Endothelial cell of umbilical vein (primary cell): ENCODE measurements around the gene OSBPL8. TPM values are rescaled to one million over a fixed set of nuclear protein-coding genes. Genes with fewer than 3 reads are reported as not detected.

Source experiments
- BruUV-seq: library from RNA; stranded (reverse); fragments of 400-500 nt; replicated peaks from 2 replicates; lab custom pipeline; 2021; lab: Mats Ljungman, UMichigan
- CTCF ChIA-PET: fragments of 300-600, 350-600 bp; sonication (Branson Sonifier 250); formaldehyde crosslinking; loops from one replicate; lab custom pipeline; 2021; ENCODE audit warnings: antibody characterized with exemption, inconsistent platforms; lab: Charles Lee
- POLR2A ChIA-PET: fragments of 300-600, 350-600 bp; sonication (Branson Sonifier 250); formaldehyde crosslinking; loops from one replicate; lab custom pipeline; 2021; ENCODE audit warnings: antibody characterized with exemption, inconsistent platforms; lab: Charles Lee
- DNase-seq: peaks from one replicate; pipeline ENCODE4 v3.0.0-alpha.2; 2011; ENCODE audit warnings: low read depth, low spot score
- FAIRE-seq: peaks from 2 replicates; lab custom pipeline; 2011; peaks lifted over from hg19 to GRCh38; lab: Jason Lieb, UNC
- H2AFZ ChIP-seq: 2 replicates; pipeline ENCODE4 v1.6.0; 2012; ENCODE audit warnings: low read depth, low read length, control low read depth, inconsistent platforms
- H3K27ac ChIP-seq: 2 replicates; pipeline ENCODE4 v1.5.1; 2011; ENCODE audit warnings: low read depth, mild to moderate bottlenecking, control low read depth, low read length, moderate library complexity; ENCODE audit not compliant: insufficient read depth
- H3K27me3 ChIP-seq, 2 experiments: 2 replicates each; pipeline versions ENCODE4 v1.6.0 to v1.6.1; 2011; ENCODE audit warnings: low read length in 2 of 2, mixed read lengths in 1 of 2; ENCODE audit not compliant: control insufficient read depth in 2 of 2, insufficient read depth in 2 of 2
- H3K36me3 ChIP-seq, 2 experiments: 2 replicates in 1 of 2; 3 replicates in 1 of 2; pipeline ENCODE4 v1.5.1; 2011; ENCODE audit warnings: low read length in 2 of 2, mild to moderate bottlenecking in 1 of 2, moderate library complexity in 1 of 2; ENCODE audit not compliant: control insufficient read depth in 2 of 2, insufficient read depth in 2 of 2; ENCODE audit errors: extremely low read depth in 1 of 2
- H3K4me1 ChIP-seq: 3 replicates; pipeline ENCODE4 v1.5.1; 2011; ENCODE audit warnings: mild to moderate bottlenecking, low read length; ENCODE audit not compliant: control insufficient read depth, insufficient read depth; ENCODE audit errors: extremely low read depth
- H3K4me2 ChIP-seq: 2 replicates; pipeline ENCODE4 v1.6.1; 2011; ENCODE audit warnings: low read length, control low read depth, mixed read lengths; ENCODE audit not compliant: insufficient read depth
- H3K4me3 ChIP-seq, 3 experiments: fragments of 200-600 bp in 1 of 3; sonication (generic), shearing (Covaris generic) in 1 of 3; replicated peaks in 1 of 3; 2 replicates each; pipeline ENCODE4 v1.5.1; 2011 to 2016; ENCODE audit warnings: control low read depth in 3 of 3, low read length in 3 of 3, mild to moderate bottlenecking in 2 of 3, inconsistent platforms in 1 of 3, low read depth in 1 of 3, moderate library complexity in 1 of 3; ENCODE audit not compliant: insufficient read depth in 1 of 3
- H3K79me2 ChIP-seq: 2 replicates; pipeline ENCODE4 v1.6.0; 2012; ENCODE audit warnings: low read length, inconsistent platforms; ENCODE audit not compliant: control insufficient read depth, insufficient read depth
- H3K9ac ChIP-seq: replicated peaks from 2 replicates; pipeline ENCODE3; 2011; ENCODE audit warnings: low read length, control low read depth; ENCODE audit not compliant: insufficient read depth; ENCODE audit errors: extremely low read depth
- H3K9me1 ChIP-seq: replicated peaks from 3 replicates; pipeline ENCODE4 v1.6.0; 2011; ENCODE audit warnings: mild to moderate bottlenecking, low read length; ENCODE audit not compliant: control insufficient read depth, insufficient read depth; ENCODE audit errors: extremely low read depth
- H3K9me3 ChIP-seq: replicated peaks from 2 replicates; pipeline ENCODE4 v1.5.1; 2012; ENCODE audit warnings: low read length, inconsistent platforms; ENCODE audit not compliant: control insufficient read depth, insufficient read depth
- H4K20me1 ChIP-seq: replicated peaks from 2 replicates; pipeline ENCODE3; 2011; ENCODE audit warnings: mild to moderate bottlenecking, low read length; ENCODE audit not compliant: control insufficient read depth, insufficient read depth; ENCODE audit errors: extremely low read depth
- CTCF ChIP-seq, 2 donors: IDR thresholded peaks; 1 replicate in 1 of 2; 2 replicates in 1 of 2; pipeline ENCODE4 v1.5.1; 2011; ENCODE audit warnings: low read length in 2 of 2, mild to moderate bottlenecking in 2 of 2, moderate library complexity in 2 of 2, control low read depth in 1 of 2, inconsistent platforms in 1 of 2, low read depth in 1 of 2; ENCODE audit not compliant: insufficient read depth in 1 of 2; ENCODE audit errors: extremely low read depth in 1 of 2
- EZH2 ChIP-seq: IDR thresholded peaks from 2 replicates; pipeline ENCODE4 v1.6.1; 2012; ENCODE audit warnings: borderline replicate concordance, low read depth, mild to moderate bottlenecking, moderate library complexity, low read length, inconsistent platforms; ENCODE audit not compliant: severe bottlenecking
- FOS ChIP-seq: IDR thresholded peaks from 2 replicates; pipeline ENCODE4 v1.6.1; 2011; ENCODE audit warnings: mild to moderate bottlenecking, low read length, moderate library complexity, borderline replicate concordance; ENCODE audit not compliant: insufficient read depth
- GATA2 ChIP-seq: IDR thresholded peaks from 2 replicates; pipeline ENCODE4 v1.7.0; 2011; ENCODE audit warnings: low read depth, mild to moderate bottlenecking, moderate library complexity, mixed read lengths, low read length; ENCODE audit not compliant: insufficient read length, insufficient read depth
- JUN ChIP-seq: IDR thresholded peaks from 2 replicates; pipeline ENCODE4 v1.6.1; 2011; ENCODE audit warnings: borderline replicate concordance, low read depth; ENCODE audit not compliant: insufficient read length, insufficient read depth
- MAX ChIP-seq: IDR thresholded peaks from 2 replicates; pipeline ENCODE4 v1.6.1; 2011; ENCODE audit not compliant: insufficient read depth, insufficient read length
- MYC ChIP-seq: IDR thresholded peaks from one replicate; pipeline ENCODE4 v1.6.1; 2011; ENCODE audit warnings: mild to moderate bottlenecking, low read depth, low read length
- POLR2A ChIP-seq: IDR thresholded peaks from 2 replicates; pipeline ENCODE4 v1.6.1; 2012; ENCODE audit warnings: low read depth, mild to moderate bottlenecking, control low read depth, low read length
- POLR2AphosphoS5 ChIP-seq: IDR thresholded peaks from 2 replicates; pipeline ENCODE4 v1.6.1; 2012; ENCODE audit warnings: low read depth, mild to moderate bottlenecking, control low read depth, low read length, moderate library complexity; ENCODE audit not compliant: insufficient read depth
- dilution Hi-C: fragments of 300-500 bp; cut with MboI; formaldehyde crosslinking; loops from one replicate; pipeline ENCODE4 v1.15.0; 2019; ENCODE audit warnings: low sequenced_read_pairs; ENCODE audit not compliant: extremely low pct_ligation_motif_present
- intact Hi-C: fragments of 100-400 bp; cut with micrococcal nuclease; formaldehyde crosslinking; loops from one replicate; pipeline ENCODE4 v1.10.0; 2022
- polyA plus RNA-seq, 4 experiments: library from polyadenylated mRNA; depleted of rRNA in 3 of 4; stranded (reverse) in 3 of 4; unstranded in 1 of 4; fragments of >200 nt; gene quantifications; 2 replicates each; pipeline versions ENCODE4 v1.2.1 to v1.2.3, GENCODE V29; 2011 to 2012; ENCODE audit warnings: missing spikeins in 1 of 4
- total RNA-seq: library from RNA; stranded (reverse); gene quantifications from 2 replicates; pipeline ENCODE4 v1.2.3, GENCODE V29; 2021

Gene OSBPL8
- total and polyA plus RNA-seq, 2 donors (not counting 3 experiments of a cell fraction or from before 2014, with no cell fraction given), result 10.3 to 47.6 TPM

- CTCF ChIA-PET, result no interaction called here
Observed at GRCh38 chr12:76426160-76426559, 133.4 kb downstream of the OSBPL8 start.

More at GRCh38 chr12:76426160-76426559, 133.4 kb downstream of the OSBPL8 start:
- no TSS peak for BruUV-seq
- Histone ChIP-seq H3K9me1 (no peaks in the 10 kb centered on the region), H2AFZ (no peak overlapping the region), H3K4me1 (no peaks in the 10 kb centered on the region), H3K4me3 (no peak overlapping the region), H3K27me3 (no peaks in the 10 kb centered on the region), H3K9me3 (peaks cover 6% of the 10 kb centered on the region), H4K20me1 (no peaks in the 10 kb centered on the region), H3K27ac (no peak overlapping the region), H3K79me2 (peaks cover 4% of the 10 kb centered on the region), H3K36me3 (no peaks in the 10 kb centered on the region), H3K9ac (no peak overlapping the region), H3K4me2 (no peak overlapping the region)
- FAIRE-seq, result no peak
- POLR2A ChIA-PET, result no interaction called here
- TF ChIP-seq MYC (no peak), GATA2 (no peak), MAX (no peak), FOS (no peak), CTCF (IDR thresholded peaks at IDR 0.05; ENCODE audit: extremely low read depth in 1 of 2, insufficient read depth in 1 of 2, low read depth in 1 of 2, low read length in 2 of 2) (no peak), POLR2AphosphoS5 (no peak), JUN (no peak), EZH2 (no peak), POLR2A (no peak)
- intact Hi-C loops (no loop called here), dilution Hi-C loops (no loop called here)
- no peak for DNase-seq
